Heart left ventricle (tissue), 16 donors: ENCODE measurements around the gene WWC1. TPM values are rescaled to one million over a fixed set of nuclear protein-coding genes. Genes with fewer than 3 reads are reported as not detected.

Experiments
- ATAC-seq, 4 donors: fragments of 200-7000 bp; cut with Tn5 transposase; one replicate each; pipeline ENCODE4 v1.9.1; 2020 to 2022; ENCODE audit warnings: moderate library complexity in 4 of 4, mild to moderate bottlenecking in 3 of 4, moderate number of reproducible peaks in 1 of 4
- DNase-seq, 5 donors: peaks; one replicate each; pipeline ENCODE4 v3.0.0-alpha.2; 2020
- H3K27ac ChIP-seq, 12 donors: fragments of 200-600 bp; sonication (generic) in 4 of 12; one replicate each; pipeline versions ENCODE4 v1.5.0 to v1.8.0; 2016 to 2022; ENCODE audit warnings: mild to moderate bottlenecking in 2 of 12
- H3K27me3 ChIP-seq, 9 donors: fragments of 200-600 bp; sonication (generic) in 2 of 9; one replicate each; pipeline versions ENCODE4 v1.5.1 to v1.8.0; 2016 to 2022; ENCODE audit warnings: mild to moderate bottlenecking in 3 of 9
- H3K36me3 ChIP-seq, 9 donors: fragments of 200-600 bp; sonication (generic) in 2 of 9; one replicate each; pipeline versions ENCODE4 v1.5.0 to v1.8.0; 2018 to 2022; ENCODE audit warnings: mild to moderate bottlenecking in 2 of 9
- H3K4me1 ChIP-seq, 12 donors: fragments of 200-600 bp; sonication (generic) in 4 of 12; one replicate each; pipeline versions ENCODE4 v1.5.0 to v1.8.0; 2016 to 2022; ENCODE audit warnings: mild to moderate bottlenecking in 3 of 12
- H3K4me3 ChIP-seq, 12 donors: fragments of 200-600 bp; sonication (generic) in 4 of 12; one replicate each; pipeline versions ENCODE4 v1.5.0 to v1.8.0; 2017 to 2022; ENCODE audit warnings: mild to moderate bottlenecking in 9 of 12, moderate library complexity in 4 of 12
- H3K9me3 ChIP-seq, 12 donors: fragments of 200-600 bp; sonication (generic) in 4 of 12; one replicate each; pipeline versions ENCODE4 v1.5.0 to v1.8.0; 2016 to 2022; ENCODE audit warnings: mild to moderate bottlenecking in 1 of 12
- CTCF ChIP-seq, 12 donors: fragments of 200-600 bp; sonication (generic) in 4 of 12; IDR thresholded peaks; one replicate each; pipeline versions ENCODE4 v1.5.0 to v1.8.0; 2018 to 2022; ENCODE audit warnings: antibody characterized with exemption in 12 of 12, mild to moderate bottlenecking in 5 of 12
- POLR2A ChIP-seq, 2 donors: fragments of 450-650 bp; IDR thresholded peaks; one replicate each; pipeline ENCODE4 v1.6.1; 2017; ENCODE audit warnings: antibody characterized with exemption in 2 of 2, mild to moderate bottlenecking in 2 of 2, moderate library complexity in 2 of 2
- WGBS, 4 donors: extraction: QIAGEN DNeasy Blood & Tissue Kit in 2 of 4; methylation state at CpG; one replicate each; pipeline versions ENCODE4 v1.1.5 to v1.1.7; 2013 to 2018; 5-methylcytosine and 5-hydroxymethylcytosine counted together
- intact Hi-C, 10 donors: fragments of 100-400 bp; cut with DNase I; formaldehyde crosslinking; loops; one replicate each; pipeline versions ENCODE4 v1.11.1 to v1.14.2; 2022
- polyA plus RNA-seq, 2 donors: library from polyadenylated mRNA; stranded (reverse); fragments of 200-250 nt; gene quantifications; one replicate each; pipeline ENCODE4 v1.2.3, GENCODE V29; 2013
- total RNA-seq, 9 donors: library from RNA; depleted of rRNA in 2 of 9; stranded (reverse); fragments of >200 nt in 2 of 9; fragmentation: NEBNext Ultra II Directional in 3 of 9; extraction: Animal tissue kit (Norgen Biotek cat#: 25700) in 3 of 9; gene quantifications; one replicate each; pipeline versions ENCODE4 v1.1.0 to v1.2.4, GENCODE V29; 2016 to 2023
- donor health status: ischemic (EF 13 %, LVEDD 7.1; RV severe dilation, severe dysfunction).
- donor health status: healthy with polysubstance abuse.
- donor health status: DM: no; HTN: yes; CAD: no.
- donor health status: DM: no; HTN: no; CAD: no.
- donor health status: ischemic (EF 25% LVEDD 6.9; RV normal size, moderate dysfunction).
- donor health status: ischemic (EF 25% LVEDD 5.7; RV mildly dilated, moderate dysfunction).
- donor health status: healthy.
- donor health status: DM: yes; HTN: yes; CAD: no.
- donor health status: ischemic (EF 35%, LVEDD 5.7; RV mildly dilated, moderate dysfunction).
- donor health status: nonischemic (EF 11% LVEDD 7.7; RV severe dilation, severe dysfunction).
- donor health status: DM: yes; HTN: yes; CAD: no.
- donor health status: PGD.
- donor health status: ischemic (EF 29% LVEDD 5.4; RV normal size, mild dysfunction).
- donor health status: nonischemic (EF 23%, LVEDD 6.1; RV moderate dilation, normal function).

WWC1 gene
- total and polyA plus RNA-seq, 11 donors = 0.23 to 21.5 (median 1.7) TPM

GRCh38 chr5:168489059-168489458, 197.6 kb downstream of the WWC1 start:
- Histone ChIP-seq H3K27me3 (no peaks in the 10 kb centered on the region), H3K27ac (no peak overlapping the region), H3K36me3 (peaks cover 0 to 63% (median 61%) of the 10 kb centered on the region in 9 donors), H3K9me3 (no peaks in the 10 kb centered on the region), H3K4me3 (no peak overlapping the region), H3K4me1 (peaks cover 0 to 14% (median 8%) of the 10 kb centered on the region in 12 donors)
- TF ChIP-seq CTCF (IDR thresholded peaks at IDR 0.05) (no peak), POLR2A (IDR thresholded peaks at IDR 0.05) (no peak)
- DNase-seq (no peak), ATAC-seq (no peak)
- intact Hi-C loops = loop anchor here in 7 of 10 donors (5.0 to 10.0 kb wide), 5 partner anchors 88 to 222 kb away; partner anchors contain the start of gene PANK3 (in 2 of the 7)
- WGBS, 4 donors = 95 to 99% (median 98%) methylated on average over 3 of the region's 3 CpGs

GRCh38 chr5:168494057-168494555, 202.7 kb downstream of the WWC1 start:
- Histone ChIP-seq H3K9me3 (no peaks in the 10 kb centered on the region), H3K27me3 (no peaks in the 10 kb centered on the region), H3K4me1 (no peaks in the 10 kb centered on the region), H3K4me3 (no peak overlapping the region), H3K36me3 (peaks cover 0 to 100% (median 99%) of the 10 kb centered on the region in 9 donors), H3K27ac (no peak overlapping the region)
- ATAC-seq = no peak
- intact Hi-C loops = no loop called here
- no peak for DNase-seq
- TF ChIP-seq POLR2A (IDR thresholded peaks at IDR 0.05) = no peak
- no peak for TF ChIP-seq CTCF (IDR thresholded peaks at IDR 0.05)
- WGBS, 4 donors = 59 to 76% (median 65%) methylated on average over 5 of the region's 5 CpGs

GRCh38 chr5:168502563-168503237, 211.3 kb downstream of the WWC1 start:
- WGBS, 4 donors = 86 to 96% (median 89%) methylated on average over 7 of the region's 7 CpGs
- intact Hi-C loops = no loop called here
- no peak for ATAC-seq

More at GRCh38 chr5:168502563-168503237, 211.3 kb downstream of the WWC1 start:
- Histone ChIP-seq H3K36me3 (peaks cover 0 to 100% (median 97%) of the 10 kb centered on the region in 9 donors), H3K27me3 (no peaks in the 10 kb centered on the region), H3K4me1 (no peaks in the 10 kb centered on the region), H3K4me3 (no peak overlapping the region), H3K27ac (no peak overlapping the region), H3K9me3 (no peaks in the 10 kb centered on the region)
- TF ChIP-seq POLR2A (IDR thresholded peaks at IDR 0.05) (no peak), CTCF (IDR thresholded peaks at IDR 0.05) (no peak)
- DNase-seq = no peak
